ENCODE results near the gene OTX1. TPM values are rescaled to one million over a fixed set of nuclear protein-coding genes. Genes with fewer than 3 reads are reported as not detected.

Gene OTX1
- total RNA-seq, 1 experiment from 2014 or later = 0.90 TPM

DNA sequence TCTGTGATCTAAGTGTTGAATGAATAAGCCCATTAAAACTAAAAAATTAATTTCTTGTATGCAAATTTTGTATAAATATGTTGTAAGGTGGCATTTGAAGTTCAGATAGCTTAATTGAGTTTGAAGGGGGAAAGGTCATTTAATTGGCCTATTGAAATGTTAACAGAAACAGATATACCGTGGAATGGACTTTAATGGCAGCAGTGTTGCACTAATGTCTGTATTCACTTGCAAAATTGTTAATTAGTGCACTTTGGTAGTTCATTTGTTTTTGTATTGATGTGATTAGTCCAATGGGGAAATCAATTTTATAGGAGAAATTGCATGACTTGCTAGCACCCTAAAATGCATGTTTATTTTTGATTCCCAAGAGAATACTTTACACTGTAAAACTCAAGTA is 41.8 kb upstream of the OTX1 start (continued):
- TF ChIP-seq STAT6 (CRISPR knock-in tag; conservative IDR thresholded peaks at IDR 0.05; ENCODE audit: low read depth) (no peak), ZNF232 (CRISPR knock-in tag; IDR thresholded peaks at IDR 0.05) (no peak), ZNF532 (CRISPR knock-in tag; IDR thresholded peaks at IDR 0.05; ENCODE audit: borderline replicate concordance) (no peak), FOXP1 (CRISPR knock-in tag; IDR thresholded peaks at IDR 0.05; ENCODE audit: borderline replicate concordance) (no peak), JAZF1 (CRISPR knock-in tag; IDR thresholded peaks at IDR 0.05) (no peak), GTF2I (CRISPR knock-in tag; conservative IDR thresholded peaks at IDR 0.05) (no peak)

- TF ChIP-seq, protein P1, sequence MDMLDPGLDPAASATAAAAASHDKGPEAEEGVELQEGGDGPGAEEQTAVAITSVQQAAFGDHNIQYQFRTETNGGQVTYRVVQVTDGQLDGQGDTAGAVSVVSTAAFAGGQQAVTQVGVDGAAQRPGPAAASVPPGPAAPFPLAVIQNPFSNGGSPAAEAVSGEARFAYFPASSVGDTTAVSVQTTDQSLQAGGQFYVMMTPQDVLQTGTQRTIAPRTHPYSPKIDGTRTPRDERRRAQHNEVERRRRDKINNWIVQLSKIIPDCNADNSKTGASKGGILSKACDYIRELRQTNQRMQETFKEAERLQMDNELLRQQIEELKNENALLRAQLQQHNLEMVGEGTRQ (CRISPR knock-in tag; IDR thresholded peaks at IDR 0.05) = no peak
- TF ChIP-seq MAX (CRISPR knock-in tag; IDR thresholded peaks at IDR 0.05) (no peak), RORB (CRISPR knock-in tag; IDR thresholded peaks at IDR 0.05) (no peak), SMAD4 (CRISPR knock-in tag; IDR thresholded peaks at IDR 0.05) (no peak)
- TF ChIP-seq, protein P2, sequence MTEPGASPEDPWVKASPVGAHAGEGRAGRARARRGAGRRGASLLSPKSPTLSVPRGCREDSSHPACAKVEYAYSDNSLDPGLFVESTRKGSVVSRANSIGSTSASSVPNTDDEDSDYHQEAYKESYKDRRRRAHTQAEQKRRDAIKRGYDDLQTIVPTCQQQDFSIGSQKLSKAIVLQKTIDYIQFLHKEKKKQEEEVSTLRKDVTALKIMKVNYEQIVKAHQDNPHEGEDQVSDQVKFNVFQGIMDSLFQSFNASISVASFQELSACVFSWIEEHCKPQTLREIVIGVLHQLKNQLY (CRISPR knock-in tag; IDR thresholded peaks at IDR 0.05) = no peak
- TF ChIP-seq, protein P3, sequence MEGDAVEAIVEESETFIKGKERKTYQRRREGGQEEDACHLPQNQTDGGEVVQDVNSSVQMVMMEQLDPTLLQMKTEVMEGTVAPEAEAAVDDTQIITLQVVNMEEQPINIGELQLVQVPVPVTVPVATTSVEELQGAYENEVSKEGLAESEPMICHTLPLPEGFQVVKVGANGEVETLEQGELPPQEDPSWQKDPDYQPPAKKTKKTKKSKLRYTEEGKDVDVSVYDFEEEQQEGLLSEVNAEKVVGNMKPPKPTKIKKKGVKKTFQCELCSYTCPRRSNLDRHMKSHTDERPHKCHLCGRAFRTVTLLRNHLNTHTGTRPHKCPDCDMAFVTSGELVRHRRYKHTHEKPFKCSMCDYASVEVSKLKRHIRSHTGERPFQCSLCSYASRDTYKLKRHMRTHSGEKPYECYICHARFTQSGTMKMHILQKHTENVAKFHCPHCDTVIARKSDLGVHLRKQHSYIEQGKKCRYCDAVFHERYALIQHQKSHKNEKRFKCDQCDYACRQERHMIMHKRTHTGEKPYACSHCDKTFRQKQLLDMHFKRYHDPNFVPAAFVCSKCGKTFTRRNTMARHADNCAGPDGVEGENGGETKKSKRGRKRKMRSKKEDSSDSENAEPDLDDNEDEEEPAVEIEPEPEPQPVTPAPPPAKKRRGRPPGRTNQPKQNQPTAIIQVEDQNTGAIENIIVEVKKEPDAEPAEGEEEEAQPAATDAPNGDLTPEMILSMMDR (IDR thresholded peaks at IDR 0.05) = no peak
- POLR2A ChIA-PET = no interaction called here
Measured at GRCh38 chr2:63009490-63009889, 41.1 kb upstream of the OTX1 start.

DNA sequence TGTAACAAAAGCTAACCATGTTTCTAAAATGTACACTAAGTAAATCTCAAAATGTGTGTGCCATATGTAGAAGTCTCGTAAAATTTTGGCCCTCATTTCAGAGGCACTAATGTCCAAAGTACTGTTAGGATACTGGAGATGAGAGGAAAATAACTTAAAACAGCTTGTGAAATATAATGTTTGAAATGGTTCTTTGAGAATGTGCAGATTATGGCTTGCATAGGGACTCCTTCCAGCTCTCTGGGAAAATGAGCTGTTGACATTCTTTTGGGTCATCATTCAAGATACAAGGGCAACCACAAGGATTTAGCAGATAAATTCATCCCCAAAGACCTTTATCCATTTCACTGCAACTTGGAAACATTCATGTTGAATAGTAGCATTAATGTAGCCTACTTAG is 38.1 kb upstream of the OTX1 start:
- peaks cover 41% of the 10 kb centered on the region for H3K4me1 Mint-ChIP-seq
- POLR2A ChIA-PET = no interaction called here
- ATAC-seq (no peak), DNase-seq (ENCODE audit: low spot score) (no peak)
- H3K27me3 Mint-ChIP-seq (ENCODE audit: low read depth) = peaks cover 30% of the 10 kb centered on the region
- H3K36me3 Mint-ChIP-seq = no peaks in the 10 kb centered on the region
- H3K9me3 Mint-ChIP-seq = no peaks in the 10 kb centered on the region
- no peak overlapping the region for H3K27ac Mint-ChIP-seq
- CTCF ChIA-PET = interaction anchor here (0.8 to 1.2 kb wide), 3 partner anchors 12 to 556 kb away, joined by 3 to 4 read pairs (median 3); no protein-coding TSS in a partner anchor
- H3K4me3 Mint-ChIP-seq = no peak overlapping the region
- TF ChIP-seq ZNF532 (CRISPR knock-in tag; IDR thresholded peaks at IDR 0.05; ENCODE audit: borderline replicate concordance) = no peak
- no peak for TF ChIP-seq ZNF396 (CRISPR knock-in tag; IDR thresholded peaks at IDR 0.05; ENCODE audit: borderline replicate concordance)
- no peak for TF ChIP-seq FOXP4 (CRISPR knock-in tag; IDR thresholded peaks at IDR 0.05)

More at GRCh38 chr2:63009490-63009889, 41.1 kb upstream of the OTX1 start:
- Mint-ChIP-seq H3K27ac (no peak overlapping the region), H3K4me3 (no peak overlapping the region), H3K36me3 (no peaks in the 10 kb centered on the region), H3K9me3 (no peaks in the 10 kb centered on the region), H3K4me1 (peaks cover 45% of the 10 kb centered on the region), H3K27me3 (ENCODE audit: low read depth) (peaks cover 38% of the 10 kb centered on the region)
- no peak for DNase-seq (ENCODE audit: low spot score)
- ATAC-seq = no peak
- CTCF ChIA-PET = no interaction called here

Data from WTC11 (cell line).